C4-2B (cell line): ENCODE data around the gene RHBDD3.

ENCODE experiments used
- CTCF ChIP-seq: fragments of 450-650 bp; conservative IDR thresholded peaks from 2 replicates; pipeline ENCODE4 v1.5.1; 2017; ENCODE audit warnings: mild to moderate bottlenecking
- ZFX ChIP-seq: fragments of 450-650 bp; IDR thresholded peaks from 2 replicates; pipeline ENCODE4 v1.6.1; 2017

- TF ChIP-seq CTCF = no peak
- no peak for TF ChIP-seq ZFX
Measured at GRCh38 chr22:29292379-29292778, 24.6 kb upstream of the RHBDD3 start.
